Uterus (tissue), 4 donors: ENCODE data around the gene CEACAM18. TPM values are rescaled to one million over a fixed set of nuclear protein-coding genes. Genes with fewer than 3 reads are reported as not detected.

ENCODE experiments used
- DNase-seq, 2 donors: peaks; one replicate each; pipeline ENCODE4 v3.0.0-alpha.2; 2019 to 2020
- H3K27ac ChIP-seq, 2 donors: fragments of 200-600 bp; sonication (generic); 1 replicate in 1 of 2; 2 replicates in 1 of 2; pipeline ENCODE4 v1.5.1; 2016 to 2018
- H3K27me3 ChIP-seq, 2 donors: fragments of 200-600 bp; sonication (generic); one replicate each; pipeline ENCODE4 v1.5.1; 2018 to 2019; ENCODE audit warnings: control low read depth in 1 of 2
- H3K36me3 ChIP-seq, 2 donors: fragments of 200-600 bp; sonication (generic); one replicate each; pipeline ENCODE4 v1.5.1; 2019; ENCODE audit warnings: control low read depth in 1 of 2
- H3K4me1 ChIP-seq, 2 donors: fragments of 200-600 bp; sonication (generic); one replicate each; pipeline ENCODE4 v1.5.1; 2018 to 2019; ENCODE audit warnings: control low read depth in 1 of 2
- H3K4me3 ChIP-seq, 2 donors: fragments of 200-600 bp; sonication (generic); 1 replicate in 1 of 2; 2 replicates in 1 of 2; pipeline ENCODE4 v1.5.1; 2018 to 2019; ENCODE audit warnings: mild to moderate bottlenecking in 1 of 2
- H3K9me3 ChIP-seq, 2 donors: fragments of 200-600 bp; sonication (generic); one replicate each; pipeline ENCODE4 v1.5.1; 2019; ENCODE audit warnings: control low read depth in 1 of 2
- POLR2A ChIP-seq, 2 donors: fragments of 450-650 bp; IDR thresholded peaks; one replicate each; pipeline ENCODE4 v1.6.1; 2016; ENCODE audit warnings: antibody characterized with exemption in 2 of 2, mild to moderate bottlenecking in 1 of 2, moderate library complexity in 1 of 2
- intact Hi-C: fragments of 100-400 bp; cut with DNase I; formaldehyde crosslinking; loops from one replicate; pipeline ENCODE4 v1.15.1; 2023; ENCODE audit warnings: low total_unique reads
- small RNA-seq: library from RNA; depleted of rRNA; stranded (forward); fragments of <200 nt; gene quantifications from one replicate; pipeline ENCODE3, GENCODE V24; 2016
- total RNA-seq, 4 donors: library from RNA; depleted of rRNA in 3 of 4; stranded (reverse); fragments of >200 nt in 3 of 4; gene quantifications; one replicate each; pipeline versions ENCODE4 v1.1.0 to v1.2.4, GENCODE V29; 2014 to 2023
- TF ChIP-seq, protein P1 (sequence below), 4 experiments: fragments of 200-600 bp in 2 of 4; fragments of 450-650 bp in 2 of 4; sonication (generic) in 2 of 4; IDR thresholded peaks; one replicate each; pipeline ENCODE4 v1.5.1; 2016 to 2019; ENCODE audit warnings: antibody characterized with exemption in 4 of 4, mild to moderate bottlenecking in 2 of 4, moderate library complexity in 1 of 4
- donor health status: DM: yes; HTN: yes; CAD: no.

The CEACAM18 gene
- total RNA-seq, 4 donors from 2014 or later, result not detected

- Histone ChIP-seq H3K4me3 (no peak overlapping the region), H3K4me1 (no peaks in the 10 kb centered on the region), H3K9me3 (no peaks in the 10 kb centered on the region), H3K36me3 (no peaks in the 10 kb centered on the region), H3K27ac (no peak overlapping the region), H3K27me3 (no peaks in the 10 kb centered on the region)
- no peak for DNase-seq
- intact Hi-C loops, result no loop called here
- TF ChIP-seq, protein P1, sequence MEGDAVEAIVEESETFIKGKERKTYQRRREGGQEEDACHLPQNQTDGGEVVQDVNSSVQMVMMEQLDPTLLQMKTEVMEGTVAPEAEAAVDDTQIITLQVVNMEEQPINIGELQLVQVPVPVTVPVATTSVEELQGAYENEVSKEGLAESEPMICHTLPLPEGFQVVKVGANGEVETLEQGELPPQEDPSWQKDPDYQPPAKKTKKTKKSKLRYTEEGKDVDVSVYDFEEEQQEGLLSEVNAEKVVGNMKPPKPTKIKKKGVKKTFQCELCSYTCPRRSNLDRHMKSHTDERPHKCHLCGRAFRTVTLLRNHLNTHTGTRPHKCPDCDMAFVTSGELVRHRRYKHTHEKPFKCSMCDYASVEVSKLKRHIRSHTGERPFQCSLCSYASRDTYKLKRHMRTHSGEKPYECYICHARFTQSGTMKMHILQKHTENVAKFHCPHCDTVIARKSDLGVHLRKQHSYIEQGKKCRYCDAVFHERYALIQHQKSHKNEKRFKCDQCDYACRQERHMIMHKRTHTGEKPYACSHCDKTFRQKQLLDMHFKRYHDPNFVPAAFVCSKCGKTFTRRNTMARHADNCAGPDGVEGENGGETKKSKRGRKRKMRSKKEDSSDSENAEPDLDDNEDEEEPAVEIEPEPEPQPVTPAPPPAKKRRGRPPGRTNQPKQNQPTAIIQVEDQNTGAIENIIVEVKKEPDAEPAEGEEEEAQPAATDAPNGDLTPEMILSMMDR (IDR thresholded peaks at IDR 0.05), result no peak
- TF ChIP-seq POLR2A (IDR thresholded peaks at IDR 0.05), result no peak
Measured at GRCh38 chr19:51530616-51531015, 52.3 kb downstream of the CEACAM18 start.

GRCh38 chr19:51531349-51532315, 53.3 kb downstream of the CEACAM18 start, which contains the start of gene SIGLEC6:
Gene SIGLEC6, minus strand, starts transcription at chr19:51531670. Its CDS starts 22 bp downstream, at chr19:51531648.
- no peak within 1 kb of the TSS for H3K4me3 ChIP-seq
- intact Hi-C loops, result no loop called here
- H3K27ac ChIP-seq, result no peak within 1 kb of the TSS
- H3K9me3 ChIP-seq, result no peaks in the 10 kb centered on the region
- no peak for TF ChIP-seq POLR2A (IDR thresholded peaks at IDR 0.05)
- TF ChIP-seq, protein P1 (IDR thresholded peaks at IDR 0.05), result no peak
- peak in 1 of 2 donors; percentile 18 for DNase-seq
- H3K36me3 ChIP-seq, result no peaks in the 10 kb centered on the region
- H3K4me1 ChIP-seq, result no peaks in the 10 kb centered on the region
- H3K27me3 ChIP-seq, result no peaks in the 10 kb centered on the region

- no peak for DNase-seq
- Histone ChIP-seq H3K27me3 (no peaks in the 10 kb centered on the region), H3K9me3 (no peaks in the 10 kb centered on the region), H3K4me1 (no peaks in the 10 kb centered on the region), H3K27ac (no peak overlapping the region), H3K4me3 (no peak overlapping the region), H3K36me3 (no peaks in the 10 kb centered on the region)
- TF ChIP-seq, protein P1 (IDR thresholded peaks at IDR 0.05), result no peak
- no peak for TF ChIP-seq POLR2A (IDR thresholded peaks at IDR 0.05)
- intact Hi-C loops, result no loop called here
Measured at GRCh38 chr19:51535535-51535934, 57.2 kb downstream of the CEACAM18 start.

GRCh38 chr19:51539821-51540366, 61.6 kb downstream of the CEACAM18 start:
- Histone ChIP-seq H3K9me3 (no peaks in the 10 kb centered on the region), H3K4me3 (no peak overlapping the region), H3K4me1 (no peaks in the 10 kb centered on the region), H3K27me3 (no peaks in the 10 kb centered on the region), H3K36me3 (no peaks in the 10 kb centered on the region), H3K27ac (no peak overlapping the region)
- DNase-seq, result no peak
- no peak for TF ChIP-seq POLR2A (IDR thresholded peaks at IDR 0.05)
- TF ChIP-seq, protein P1 (IDR thresholded peaks at IDR 0.05), result no peak
- intact Hi-C loops, result no loop called here

Small RNA genes lying within 50 kb of the gene (small RNA-seq; reads per million reads assigned to genes)
- not detected for gene AC020914.3
- gene AC020914.5, result not detected

Other genes starting within 250 kb of the CEACAM18 start
- under 1 TPM in 1 of 4 donors, not detected in 3; 0.55 TPM for gene SIGLECL1, start 227.5 kb upstream of the CEACAM18 start, total RNA-seq
- under 1 TPM in 1 of 4 donors, not detected in 3; 0.28 TPM for gene IGLON5, start 166.9 kb upstream of the CEACAM18 start, total RNA-seq
- gene VSIG10L, start 136.4 kb upstream of the CEACAM18 start, total RNA-seq, result 1 to 10 TPM in 3 of 4 donors, under 1 TPM in 1; 0.26 to 3.6 (median 1.7) TPM
- 10 to 100 TPM; 18.8 to 56.6 (median 32.8) TPM for gene ETFB, start 112.2 kb upstream of the CEACAM18 start, total RNA-seq
- gene CLDND2, start 109.5 kb upstream of the CEACAM18 start, total RNA-seq, result 1 to 10 TPM in 1 of 4 donors, not detected in 3; 1.2 TPM
- 1 to 10 TPM in 3 of 4 donors, not detected in 1; 1.0 to 3.6 (median 2.9) TPM for gene NKG7, start 105.9 kb upstream of the CEACAM18 start, total RNA-seq
- gene LIM2, start 90.6 kb upstream of the CEACAM18 start, total RNA-seq, result not detected
- not detected for gene C19orf84, start 87.9 kb upstream of the CEACAM18 start, total RNA-seq
- 10 to 100 TPM in 1 of 4 donors, 1 to 10 TPM in 1, under 1 TPM in 2; 0.26 to 11.2 (median 1.1) TPM for gene SIGLEC10, start 60.9 kb upstream of the CEACAM18 start, total RNA-seq
- under 1 TPM in 2 of 4 donors, not detected in 2; 0.21 to 0.34 TPM for gene SIGLEC8, start 20.1 kb upstream of the CEACAM18 start, total RNA-seq
- gene SIGLEC12, start 23.3 kb downstream of the CEACAM18 start, total RNA-seq, result under 1 TPM in 2 of 4 donors, not detected in 2; 0.21 to 0.40 TPM
- 1 to 10 TPM in 2 of 4 donors, under 1 TPM in 2; 0.29 to 7.2 (median 0.77) TPM for gene SIGLEC6, start 53.1 kb downstream of the CEACAM18 start, total RNA-seq
- 10 to 100 TPM in 2 of 4 donors, 1 to 10 TPM in 2; 4.1 to 17.8 (median 9.3) TPM for gene ZNF175, start 92.7 kb downstream of the CEACAM18 start, total RNA-seq
- 1 to 10 TPM in 1 of 4 donors, under 1 TPM in 2, not detected in 1; 0.41 to 6.8 (median 0.85) TPM for gene SIGLEC5, start 151.9 kb downstream of the CEACAM18 start, total RNA-seq
- 1 to 10 TPM in 2 of 4 donors, under 1 TPM in 1, not detected in 1; 0.69 to 3.5 (median 1.0) TPM for gene SIGLEC14, start 168.3 kb downstream of the CEACAM18 start, total RNA-seq
- 100 to 1,000 TPM in 1 of 4 donors, 10 to 100 TPM in 2, 1 to 10 TPM in 1; 9.7 to 112 (median 22.5) TPM for gene SPACA6, start 214.8 kb downstream of the CEACAM18 start, total RNA-seq
- 1 to 10 TPM in 1 of 4 donors, under 1 TPM in 3; 0.29 to 2.0 (median 0.70) TPM for gene HAS1, start 245.5 kb downstream of the CEACAM18 start, total RNA-seq